DND-41 (cell line): ENCODE measurements around the gene DCLK2.

Experiments used
- ATAC-seq: fragments of 200-7000 bp; cut with Tn5 transposase; 3 replicates; pipeline ENCODE4 v1.9.1; 2021; ENCODE audit warnings: low read depth; ENCODE audit not compliant: insufficient read depth
- DNase-seq: peaks from one replicate; pipeline ENCODE4 v3.0.0-alpha.2; 2020
- H2AFZ ChIP-seq: 2 replicates; pipeline ENCODE4 v1.6.0; 2012; ENCODE audit warnings: low read depth, low read length
- H3K27ac ChIP-seq: 2 replicates; pipeline ENCODE4 v1.5.1; 2012; ENCODE audit warnings: low read length, inconsistent platforms
- H3K27me3 ChIP-seq: fragments of 200-600 bp; sonication (generic); 2 replicates; pipeline ENCODE4 v1.6.0; 2012; ENCODE audit warnings: low read length, mild to moderate bottlenecking, inconsistent platforms; ENCODE audit not compliant: insufficient read depth, poor library complexity
- H3K36me3 ChIP-seq: 2 replicates; pipeline ENCODE4 v1.5.1; 2012; ENCODE audit warnings: low read length, inconsistent platforms; ENCODE audit not compliant: insufficient read depth
- H3K4me1 ChIP-seq: 2 replicates; pipeline ENCODE4 v1.5.1; 2012; ENCODE audit warnings: mild to moderate bottlenecking, low read length; ENCODE audit not compliant: insufficient read depth
- H3K4me2 ChIP-seq: 2 replicates; pipeline ENCODE4 v1.6.0; 2012; ENCODE audit warnings: mild to moderate bottlenecking, moderate library complexity, low read length, inconsistent platforms; ENCODE audit not compliant: insufficient read depth
- H3K4me3 ChIP-seq, 2 experiments: fragments of 200-600 bp in 1 of 2; shearing (Covaris generic) in 1 of 2; 2 replicates each; pipeline ENCODE4 v1.5.1; 2012 to 2016; ENCODE audit warnings: inconsistent platforms in 2 of 2, low read length in 2 of 2, mild to moderate bottlenecking in 2 of 2, low read depth in 1 of 2, moderate library complexity in 1 of 2
- H3K79me2 ChIP-seq: 2 replicates; pipeline ENCODE4 v1.6.0; 2012; ENCODE audit warnings: low read length, inconsistent platforms; ENCODE audit not compliant: insufficient read depth
- H3K9ac ChIP-seq: 2 replicates; pipeline ENCODE4 v1.6.0; 2012; ENCODE audit warnings: low read depth, mild to moderate bottlenecking, inconsistent platforms, low read length, moderate library complexity
- H3K9me3 ChIP-seq: 2 replicates; pipeline ENCODE4 v1.5.1; 2012; ENCODE audit warnings: low read length, moderate library complexity, mild to moderate bottlenecking, inconsistent platforms; ENCODE audit not compliant: insufficient read depth, severe bottlenecking
- H4K20me1 ChIP-seq: 2 replicates; pipeline ENCODE4 v1.6.0; 2012; ENCODE audit warnings: low read length; ENCODE audit not compliant: insufficient read depth
- EZH2 ChIP-seq: IDR thresholded peaks from 3 replicates; pipeline ENCODE4 v1.6.1; 2012; ENCODE audit warnings: borderline replicate concordance, low read depth, mild to moderate bottlenecking, moderate library complexity, low read length, inconsistent platforms; ENCODE audit not compliant: severe bottlenecking
- TF ChIP-seq, protein P1 (sequence below): IDR thresholded peaks from 2 replicates; pipeline ENCODE4 v1.5.1; 2012; ENCODE audit warnings: borderline replicate concordance, low read length, moderate library complexity, mild to moderate bottlenecking; ENCODE audit not compliant: poor library complexity, severe bottlenecking; ENCODE audit errors: extremely low read depth

Gene DCLK2

DNA sequence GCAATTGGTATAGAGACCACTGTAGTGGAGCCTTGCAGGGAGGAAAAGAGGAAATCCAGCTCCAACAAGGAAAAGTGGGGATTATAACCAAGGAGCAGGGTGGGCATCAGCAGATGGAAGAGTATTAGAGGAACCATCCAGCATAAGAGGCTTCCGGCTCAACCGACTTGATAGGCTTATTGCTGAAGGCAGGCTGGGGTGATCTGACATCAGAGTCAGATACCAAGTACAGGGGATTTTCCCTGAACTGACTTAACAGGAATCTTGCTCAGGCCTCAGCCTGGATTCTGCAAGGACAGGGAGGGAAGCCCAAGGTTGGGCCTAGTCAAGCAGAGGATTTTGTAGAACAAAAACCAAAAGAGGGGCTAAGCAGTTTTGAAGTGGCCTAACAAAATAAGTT is 129.6 kb downstream of the DCLK2 start:
- Histone ChIP-seq H3K4me2 (no peak overlapping the region), H3K27me3 (peaks cover 4% of the 10 kb centered on the region), H3K27ac (no peak overlapping the region), H3K9me3 (no peaks in the 10 kb centered on the region), H2AFZ (no peak overlapping the region), H3K79me2 (no peaks in the 10 kb centered on the region), H3K4me1 (no peaks in the 10 kb centered on the region), H3K36me3 (no peaks in the 10 kb centered on the region), H4K20me1 (no peaks in the 10 kb centered on the region), H3K4me3 (no peak overlapping the region), H3K9ac (no peak overlapping the region)
- ATAC-seq (no peak), DNase-seq (no peak)
- TF ChIP-seq EZH2, result no peak
- TF ChIP-seq, protein P1, sequence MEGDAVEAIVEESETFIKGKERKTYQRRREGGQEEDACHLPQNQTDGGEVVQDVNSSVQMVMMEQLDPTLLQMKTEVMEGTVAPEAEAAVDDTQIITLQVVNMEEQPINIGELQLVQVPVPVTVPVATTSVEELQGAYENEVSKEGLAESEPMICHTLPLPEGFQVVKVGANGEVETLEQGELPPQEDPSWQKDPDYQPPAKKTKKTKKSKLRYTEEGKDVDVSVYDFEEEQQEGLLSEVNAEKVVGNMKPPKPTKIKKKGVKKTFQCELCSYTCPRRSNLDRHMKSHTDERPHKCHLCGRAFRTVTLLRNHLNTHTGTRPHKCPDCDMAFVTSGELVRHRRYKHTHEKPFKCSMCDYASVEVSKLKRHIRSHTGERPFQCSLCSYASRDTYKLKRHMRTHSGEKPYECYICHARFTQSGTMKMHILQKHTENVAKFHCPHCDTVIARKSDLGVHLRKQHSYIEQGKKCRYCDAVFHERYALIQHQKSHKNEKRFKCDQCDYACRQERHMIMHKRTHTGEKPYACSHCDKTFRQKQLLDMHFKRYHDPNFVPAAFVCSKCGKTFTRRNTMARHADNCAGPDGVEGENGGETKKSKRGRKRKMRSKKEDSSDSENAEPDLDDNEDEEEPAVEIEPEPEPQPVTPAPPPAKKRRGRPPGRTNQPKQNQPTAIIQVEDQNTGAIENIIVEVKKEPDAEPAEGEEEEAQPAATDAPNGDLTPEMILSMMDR, result no peak

DNA sequence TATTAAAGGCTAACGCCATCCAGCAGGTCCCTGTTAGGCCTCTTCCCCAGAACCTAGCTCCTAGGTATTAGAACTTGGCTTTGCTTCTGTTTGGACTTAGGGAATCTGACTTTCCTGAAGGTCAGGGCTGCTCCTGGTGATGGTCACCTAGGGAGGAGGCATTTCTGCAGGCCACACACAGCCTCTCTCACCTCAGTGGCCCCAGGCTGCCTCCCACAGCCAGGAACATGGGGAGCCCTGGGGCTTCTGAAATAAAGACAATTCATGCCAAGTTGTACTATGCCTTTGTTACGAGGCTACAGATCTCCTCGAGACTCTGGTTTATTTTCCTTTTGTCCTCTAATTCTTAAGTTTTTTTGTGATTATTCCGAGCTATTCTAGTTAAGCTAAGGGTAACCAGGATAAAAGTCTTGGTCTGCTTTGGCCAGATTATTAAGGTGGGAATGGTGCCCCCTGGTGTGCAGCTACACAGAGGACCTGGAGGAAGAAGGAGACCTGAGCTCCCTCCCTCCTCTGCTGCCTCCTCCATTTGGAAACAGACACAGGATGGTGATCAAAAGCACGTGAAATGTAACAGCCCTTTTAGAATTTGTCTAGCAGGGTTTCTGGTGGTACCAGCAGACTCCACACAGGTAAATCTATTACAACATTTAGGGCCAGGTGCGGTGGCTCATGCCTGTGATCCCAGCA is 131.0 kb downstream of the DCLK2 start:
- TF ChIP-seq, protein P1, result peak; percentile 50
- TF ChIP-seq EZH2, result no peak
- peak; percentile 25 for DNase-seq
- H3K36me3 ChIP-seq, result no peaks in the 10 kb centered on the region
- no peak overlapping the region for H3K9ac ChIP-seq
- no peak overlapping the region for H2AFZ ChIP-seq
- no peaks in the 10 kb centered on the region for H3K79me2 ChIP-seq
- H3K27me3 ChIP-seq, result peaks cover 4% of the 10 kb centered on the region
- ATAC-seq, result peak; percentile 47; the same call in 1 of the 3 replicates
- H3K4me1 ChIP-seq, result no peaks in the 10 kb centered on the region
- no peaks in the 10 kb centered on the region for H3K9me3 ChIP-seq
- no peaks in the 10 kb centered on the region for H4K20me1 ChIP-seq
- H3K4me3 ChIP-seq, result no peak overlapping the region
- H3K27ac ChIP-seq, result no peak overlapping the region
- H3K4me2 ChIP-seq, result no peak overlapping the region

DNA sequence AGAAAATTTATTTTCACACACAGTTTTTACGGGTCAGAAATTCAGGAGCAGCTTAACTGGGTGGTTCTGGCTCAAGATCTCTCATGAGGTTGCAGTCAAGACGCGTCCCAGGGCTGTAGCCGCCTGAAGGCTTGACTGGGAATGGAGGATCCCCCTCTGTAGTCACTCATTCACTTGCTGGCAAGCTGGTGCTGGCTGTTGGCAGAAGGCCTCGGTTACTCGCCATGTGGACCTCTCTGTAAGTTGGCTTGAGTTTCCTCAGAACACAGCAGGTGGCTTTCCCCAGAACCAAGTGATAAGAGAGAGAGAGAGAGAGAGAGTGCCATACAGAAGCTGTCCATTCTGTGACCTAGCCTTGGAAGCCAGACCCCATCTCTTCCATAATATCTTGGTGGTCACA is 132.8 kb downstream of the DCLK2 start:
- no peak overlapping the region for H3K4me2 ChIP-seq
- TF ChIP-seq EZH2, result no peak
- TF ChIP-seq, protein P1, result no peak
- no peaks in the 10 kb centered on the region for H3K27me3 ChIP-seq
- H2AFZ ChIP-seq, result no peak overlapping the region
- ATAC-seq (no peak), DNase-seq (no peak)
- no peak overlapping the region for H3K27ac ChIP-seq
- H3K4me3 ChIP-seq, result no peak overlapping the region
- no peaks in the 10 kb centered on the region for H4K20me1 ChIP-seq
- H3K9ac ChIP-seq, result no peak overlapping the region
- no peaks in the 10 kb centered on the region for H3K79me2 ChIP-seq
- H3K9me3 ChIP-seq, result no peaks in the 10 kb centered on the region
- no peaks in the 10 kb centered on the region for H3K4me1 ChIP-seq
- no peaks in the 10 kb centered on the region for H3K36me3 ChIP-seq
